ENCODE measurements around the gene TMCO4. TPM values are rescaled to one million over a fixed set of nuclear protein-coding genes. Genes with fewer than 3 reads are reported as not detected.
"Not testable (repeated sequence)": the region's sequence is repeated elsewhere in the genome, so short reads cannot be mapped to it uniquely, and the experiment has no call there.

Gene TMCO4
- total RNA-seq, 1 donor from 2014 or later, result 5.7 TPM

DNA sequence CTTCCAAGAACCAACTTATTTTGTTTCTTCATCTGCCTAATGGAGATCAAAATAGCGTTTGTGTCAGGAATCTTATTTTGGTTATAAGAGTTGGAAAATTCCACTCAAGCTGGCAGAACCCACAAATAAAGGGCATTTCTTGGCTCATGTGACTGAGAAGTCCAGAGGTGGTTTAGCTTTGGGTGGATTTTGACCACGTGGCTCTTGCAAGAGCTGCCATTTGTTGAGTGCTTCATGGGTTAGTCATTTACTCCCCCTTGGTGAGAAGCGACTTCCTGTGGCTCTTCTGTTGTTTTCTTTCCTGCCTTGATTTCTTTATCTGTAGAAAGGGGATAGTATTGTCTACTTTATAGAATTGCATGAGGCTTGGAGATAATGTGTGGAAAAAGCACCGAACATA is 24.8 kb upstream of the TMCO4 start:
- DNase-seq (ENCODE audit: low spot score in 2 of 2), result no peak
- Histone ChIP-seq H3K27me3 (no peaks in the 10 kb centered on the region), H3K9me3 (no peaks in the 10 kb centered on the region), H3K4me3 (no peak overlapping the region), H3K4me1 (no peaks in the 10 kb centered on the region), H3K36me3 (no peaks in the 10 kb centered on the region), H3K27ac (no peak overlapping the region)
- no peak for TF ChIP-seq CTCF (IDR thresholded peaks at IDR 0.05)
- intact Hi-C loops (cut with DNase I), result no loop called here

GRCh38 chr1:19824036-19824435 is 24.3 kb upstream of the TMCO4 start:
- Histone ChIP-seq H3K27ac (no peak overlapping the region), H3K9me3 (no peaks in the 10 kb centered on the region), H3K4me3 (no peak overlapping the region), H3K4me1 (no peaks in the 10 kb centered on the region), H3K36me3 (no peaks in the 10 kb centered on the region), H3K27me3 (no peaks in the 10 kb centered on the region)
- intact Hi-C loops (cut with DNase I), result no loop called here
- TF ChIP-seq CTCF (IDR thresholded peaks at IDR 0.05), result no peak
- no peak for DNase-seq (ENCODE audit: low spot score in 2 of 2)

DNA sequence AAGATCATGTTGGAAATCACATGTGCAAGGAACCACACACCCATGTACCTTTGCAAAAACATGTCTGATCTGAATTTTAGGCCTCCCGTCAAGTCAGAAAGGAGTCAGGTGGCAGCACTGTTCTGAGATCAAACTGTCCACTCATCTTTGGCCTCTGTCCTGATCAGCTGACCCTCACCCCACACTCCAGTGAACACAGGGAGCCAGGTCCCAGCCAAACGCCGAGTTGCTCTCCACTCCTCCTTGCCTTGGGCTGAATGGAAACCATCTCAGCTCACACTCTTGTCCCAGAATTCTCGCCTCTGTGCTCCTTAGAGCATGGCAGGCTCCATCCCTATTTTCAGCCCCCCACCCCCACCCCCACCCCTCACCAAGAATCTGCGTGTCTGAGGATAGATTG is 20.0 kb upstream of the TMCO4 start:
- H3K9me3 ChIP-seq, result no peaks in the 10 kb centered on the region
- H3K27ac ChIP-seq, result no peak overlapping the region
- TF ChIP-seq CTCF (IDR thresholded peaks at IDR 0.05), result no peak
- H3K4me1 ChIP-seq, result no peaks in the 10 kb centered on the region
- no peaks in the 10 kb centered on the region for H3K36me3 ChIP-seq
- no peak for DNase-seq (ENCODE audit: low spot score in 2 of 2)
- no peaks in the 10 kb centered on the region for H3K27me3 ChIP-seq
- H3K4me3 ChIP-seq, result no peak overlapping the region
- intact Hi-C loops (cut with DNase I), result no loop called here

GRCh38 chr1:19818324-19818723 is 18.6 kb upstream of the TMCO4 start:
- no peak for DNase-seq (ENCODE audit: low spot score in 2 of 2)
- Histone ChIP-seq H3K9me3 (no peaks in the 10 kb centered on the region), H3K36me3 (no peaks in the 10 kb centered on the region), H3K4me3 (no peak overlapping the region), H3K27ac (no peak overlapping the region), H3K27me3 (no peaks in the 10 kb centered on the region), H3K4me1 (no peaks in the 10 kb centered on the region)
- intact Hi-C loops (cut with DNase I), result no loop called here
- no peak for TF ChIP-seq CTCF (IDR thresholded peaks at IDR 0.05)

DNA sequence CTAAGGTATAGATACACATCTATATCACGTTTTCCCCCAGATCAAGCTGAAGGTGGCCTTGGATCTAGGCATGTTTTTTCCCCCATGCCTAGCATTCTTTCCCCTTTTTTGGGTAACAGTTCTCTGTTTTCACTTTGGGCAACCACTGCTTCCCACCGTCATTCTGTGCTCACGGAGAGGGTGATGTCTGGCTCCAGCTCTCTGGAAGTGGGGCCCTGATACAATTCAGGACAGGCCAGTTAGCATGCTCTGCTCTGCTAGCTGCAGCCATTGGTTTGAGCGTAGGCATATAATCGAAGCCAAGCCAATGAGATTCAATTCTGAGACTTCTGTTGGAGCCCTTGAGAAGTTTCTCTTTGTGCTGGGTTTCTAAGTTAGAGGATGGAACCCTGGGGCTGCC is 17.4 kb upstream of the TMCO4 start:
- intact Hi-C loops (cut with DNase I), result no loop called here
- TF ChIP-seq CTCF (IDR thresholded peaks at IDR 0.05), result no peak

GRCh38 chr1:19816737-19817086 is 17.0 kb upstream of the TMCO4 start:
- DNase-seq (ENCODE audit: low spot score in 2 of 2); intact Hi-C loops (cut with DNase I); H3K27me3 ChIP-seq; H3K4me3 ChIP-seq; H3K9me3 ChIP-seq; H3K27ac ChIP-seq; H3K36me3 ChIP-seq; H3K4me1 ChIP-seq: not testable (repeated sequence)

More for the DNA sequence above, 17.4 kb upstream of the TMCO4 start:
- Histone ChIP-seq H3K4me1 (no peaks in the 10 kb centered on the region), H3K36me3 (no peaks in the 10 kb centered on the region), H3K9me3 (no peaks in the 10 kb centered on the region), H3K27me3 (no peaks in the 10 kb centered on the region), H3K4me3 (no peak overlapping the region), H3K27ac (no peak overlapping the region)
- no peak for DNase-seq (ENCODE audit: low spot score in 2 of 2)

All from ascending aorta (tissue), 2 donors.